ENCODE results near the gene TAF3. TPM values are rescaled to one million over a fixed set of nuclear protein-coding genes. Genes with fewer than 3 reads are reported as not detected.
A peak's percentile ranks its signal among the peaks of the same experiment; 100 is the strongest.

The TAF3 gene
- polyA plus RNA-seq, 1 of the 3 experiments (the other 2 are of a cell fraction) = 2.4 TPM

DNA sequence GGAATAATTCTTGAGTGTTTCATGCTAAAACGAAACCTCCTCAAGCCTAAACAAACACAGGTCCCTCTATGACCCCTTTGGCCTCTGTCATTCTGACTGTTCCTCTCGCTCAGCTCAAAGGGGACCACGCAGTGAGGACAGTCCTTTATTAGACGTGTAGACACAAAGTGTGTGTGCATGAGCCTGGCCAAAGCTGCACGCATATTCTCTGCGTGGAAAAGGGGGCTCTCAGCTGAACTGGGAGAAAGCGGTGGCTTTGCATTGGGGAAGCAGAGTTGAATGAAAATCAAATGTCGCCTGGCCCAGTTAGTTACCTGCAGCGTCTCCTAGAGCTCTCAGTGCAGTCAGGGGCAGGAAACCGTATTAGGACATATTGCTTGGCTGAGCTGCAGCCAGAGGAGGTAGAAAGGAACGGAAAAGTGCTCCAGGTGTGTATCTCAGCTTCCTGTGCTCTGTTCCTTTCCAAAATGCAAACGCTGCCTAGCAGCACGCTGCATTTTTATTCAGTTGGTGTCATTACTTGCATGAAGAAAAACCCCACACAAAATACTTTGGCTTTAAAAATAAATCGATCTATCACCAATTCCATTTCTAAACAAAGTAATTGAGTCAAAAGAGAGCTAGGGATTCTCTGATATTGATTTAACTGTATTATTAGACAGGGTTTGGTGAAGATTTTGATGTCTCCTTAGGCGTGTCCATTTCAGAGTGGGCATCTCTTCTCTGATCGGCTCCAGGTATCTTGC is 241.1 kb downstream of the TAF3 start:
- no peaks in the 10 kb centered on the region for H3K9me3 ChIP-seq
- peak overlapping the region; percentile 96 for H3K9ac ChIP-seq
- WGBS (ENCODE audit: low lambda C conversion rate) = 12% methylated on average over 16 of the region's 16 CpGs
- peaks cover 36% of the 10 kb centered on the region for H3F3A ChIP-seq (replicated peaks; ENCODE audit: insufficient read depth)
- CTCF ChIA-PET = interaction anchor here (0.9 to 2.1 kb wide), 12 partner anchors 8 to 1245 kb away, joined by 3 to 9 read pairs (median 4); no protein-coding TSS in a partner anchor
- no peaks in the 10 kb centered on the region for H3K9me2 ChIP-seq
- H3K27ac ChIP-seq (ENCODE audit: low read depth in 2 of 2, low read length in 1 of 2) = peak overlapping the region; percentile 96 to 98
- POLR2A ChIA-PET = interaction anchor here (0.6 to 5.3 kb wide), 10 partner anchors 9 to 1180 kb away, joined by 3 to 33 read pairs (median 8); no protein-coding TSS in a partner anchor
- no peak overlapping the region for H2AFZ ChIP-seq (ENCODE audit: low read depth)
- peak overlapping the region; percentile 98 for H3K4me2 ChIP-seq
- H3K36me3 ChIP-seq (replicated peaks in 1 of 2; ENCODE audit: control insufficient read depth in 1 of 2, insufficient read depth in 2 of 2, low read length in 1 of 2) = peaks cover 61 to 67% of the 10 kb centered on the region in 2 experiments
- H3K4me3 ChIP-seq (ENCODE audit: low read depth in 2 of 2, low read length in 1 of 2) = peak overlapping the region; percentile 86 to 92
- H3K4me1 ChIP-seq (ENCODE audit: control insufficient read depth in 1 of 2, insufficient read depth in 2 of 2, low read depth in 1 of 2, low read length in 1 of 2) = peaks cover 16 to 57% of the 10 kb centered on the region in 2 experiments
- peaks cover 53% of the 10 kb centered on the region for H4K20me1 ChIP-seq (ENCODE audit: insufficient read depth)
- no peak for DNase-seq
- peaks cover 98% of the 10 kb centered on the region for H3K79me2 ChIP-seq (ENCODE audit: insufficient read depth)
- no peak for TF ChIP-seq FOSL2 (IDR thresholded peaks at IDR 0.05; ENCODE audit: borderline replicate concordance, low read depth)
- no peak for TF ChIP-seq JUND (IDR thresholded peaks at IDR 0.05)
- no peak for TF ChIP-seq RAD21 (IDR thresholded peaks at IDR 0.05; ENCODE audit: low read length)
- TF ChIP-seq, protein P1, sequence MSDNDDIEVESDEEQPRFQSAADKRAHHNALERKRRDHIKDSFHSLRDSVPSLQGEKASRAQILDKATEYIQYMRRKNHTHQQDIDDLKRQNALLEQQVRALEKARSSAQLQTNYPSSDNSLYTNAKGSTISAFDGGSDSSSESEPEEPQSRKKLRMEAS (IDR thresholded peaks at IDR 0.05; ENCODE audit: low read depth) = no peak
- no peak for TF ChIP-seq SMC3 (IDR thresholded peaks at IDR 0.05; ENCODE audit: low read depth, low read length)
- TF ChIP-seq TCF12 (IDR thresholded peaks at IDR 0.05) = no peak
- TF ChIP-seq NFIC (IDR thresholded peaks at IDR 0.05; ENCODE audit: borderline replicate concordance) = no peak
- no peak for TF ChIP-seq YY1 (IDR thresholded peaks at IDR 0.05; ENCODE audit: low read depth)
- no peak for TF ChIP-seq REST (IDR thresholded peaks at IDR 0.05; ENCODE audit: low read depth, low read length)
- no peak for TF ChIP-seq EP300 (IDR thresholded peaks at IDR 0.05; ENCODE audit: borderline replicate concordance in 1 of 2, low read depth in 1 of 2, low read length in 1 of 2)
- no peak for TF ChIP-seq TEAD4 (IDR thresholded peaks at IDR 0.05; ENCODE audit: borderline replicate concordance, insufficient read depth)
- TF ChIP-seq USF1 (IDR thresholded peaks at IDR 0.05; ENCODE audit: borderline replicate concordance, low read depth) = no peak
- no peak for TF ChIP-seq RXRA (IDR thresholded peaks at IDR 0.05; ENCODE audit: borderline replicate concordance, low read depth)
- no peak for TF ChIP-seq MXI1 (IDR thresholded peaks at IDR 0.05; ENCODE audit: low read depth, low read length)
- no peaks in the 10 kb centered on the region for H3K27me3 ChIP-seq (ENCODE audit: insufficient read depth)
